A549 (cell line): ENCODE results near the gene D2HGDH. TPM values are rescaled to one million over a fixed set of nuclear protein-coding genes. Genes with fewer than 3 reads are reported as not detected.

Source experiments
- ATAC-seq, 2 experiments: fragments of 200-7000 bp in 1 of 2; fragments of >200 bp in 1 of 2; cut with Nextera tagmentation in 1 of 2; cut with Tn5 transposase in 1 of 2; 3 replicates each; pipeline versions ENCODE4 v1.8.0 to v1.9.1; 2018 to 2020; ENCODE audit warnings: mild to moderate bottlenecking in 1 of 2, moderate library complexity in 1 of 2
- CTCF ChIA-PET: fragments of 300-600 bp; sonication (Branson Sonifier 250); formaldehyde crosslinking; extraction: SDS; loops from one replicate; lab custom pipeline; 2021; ENCODE audit warnings: antibody characterized with exemption, inconsistent platforms; lab: Yijun Ruan, JAX
- POLR2A ChIA-PET: fragments of 350-600 bp; formaldehyde crosslinking; extraction: SDS; loops from one replicate; lab custom pipeline; 2021; ENCODE audit warnings: antibody characterized with exemption, inconsistent platforms; lab: Yijun Ruan, JAX
- DNase-seq, 2 experiments: peaks; one replicate each; pipeline versions ENCODE4 v3.0.0 to v3.0.0-alpha.2; 2011 to 2016; ENCODE audit warnings: low read depth in 1 of 2, low spot score in 1 of 2
- FAIRE-seq: peaks from 2 replicates; lab custom pipeline; 2011; peaks lifted over from hg19 to GRCh38; lab: Jason Lieb, UNC
- H3K27ac ChIP-seq, 2 experiments: fragments of >200 bp; sonication (Bioruptor Twin); formaldehyde crosslinking; 3 replicates each; pipeline ENCODE4 v1.5.1; 2016 to 2017
- H3K4me1 ChIP-seq: fragments of >200 bp; sonication (Bioruptor Twin); formaldehyde crosslinking; 3 replicates; pipeline ENCODE4 v1.6.1; 2016
- H3K4me2 ChIP-seq: fragments of >200 bp; sonication (Bioruptor Twin); formaldehyde crosslinking; 3 replicates; pipeline ENCODE4 v1.6.1; 2016
- H3K4me3 ChIP-seq: fragments of >200 bp; sonication (Bioruptor Twin); formaldehyde crosslinking; 3 replicates; pipeline ENCODE4 v1.5.1; 2016
- H3K9me3 ChIP-seq: fragments of >200 bp; sonication (Bioruptor Twin); formaldehyde crosslinking; 3 replicates; pipeline ENCODE4 v1.6.1; 2016
- CBX2 ChIP-seq: fragments of 200-600 bp; sonication (generic); IDR thresholded peaks from 2 replicates; pipeline ENCODE4 v1.6.1; 2016; ENCODE audit warnings: low read depth, mild to moderate bottlenecking, borderline replicate concordance
- CBX8 ChIP-seq: fragments of 200-600 bp; sonication (generic); IDR thresholded peaks from 2 replicates; pipeline ENCODE4 v1.6.1; 2016
- CHD2 ChIP-seq: fragments of 150-350 bp; IDR thresholded peaks from 2 replicates; pipeline ENCODE4 v1.6.1; 2014; ENCODE audit warnings: low read length; ENCODE audit not compliant: partially characterized antibody
- CHD4 ChIP-seq: fragments of 200-600 bp; sonication (generic); IDR thresholded peaks from 2 replicates; pipeline ENCODE4 v1.6.1; 2016; ENCODE audit warnings: antibody characterized with exemption, mild to moderate bottlenecking, borderline replicate concordance
- EHF ChIP-seq: fragments of 250-450 bp; sonication (Bioruptor Pico); IDR thresholded peaks from 2 replicates; pipeline ENCODE4 v1.5.0; 2020; ENCODE audit warnings: mild to moderate bottlenecking
- EHMT2 ChIP-seq: fragments of 200-600 bp; sonication (generic); IDR thresholded peaks from 2 replicates; pipeline ENCODE4 v1.6.1; 2016; ENCODE audit warnings: antibody characterized with exemption, low read depth, mild to moderate bottlenecking, moderate library complexity
- EP300 ChIP-seq, 2 experiments: fragments of >200 bp; sonication (Bioruptor Twin); formaldehyde crosslinking; IDR thresholded peaks; 2 replicates in 1 of 2; 3 replicates in 1 of 2; pipeline ENCODE4 v1.6.1; 2016 to 2017
- FOSB ChIP-seq: fragments of 250-450 bp; sonication (Bioruptor Pico); IDR thresholded peaks from 2 replicates; pipeline ENCODE4 v1.5.0; 2020; ENCODE audit warnings: mild to moderate bottlenecking, moderate library complexity
- FOXS1 ChIP-seq: fragments of 250-450 bp; sonication (Bioruptor Pico); IDR thresholded peaks from 2 replicates; pipeline ENCODE4 v1.5.0; 2020; ENCODE audit warnings: mild to moderate bottlenecking, moderate library complexity
- GATA3 ChIP-seq: IDR thresholded peaks from 2 replicates; pipeline ENCODE4 v1.6.1; 2012; ENCODE audit warnings: borderline replicate concordance
- HDAC2 ChIP-seq: fragments of 200-600 bp; sonication (generic); IDR thresholded peaks from 2 replicates; pipeline ENCODE4 v1.6.1; 2016
- HEYL ChIP-seq: fragments of 250-450 bp; sonication (Bioruptor Pico); IDR thresholded peaks from 2 replicates; pipeline ENCODE4 v1.8.0; 2021; ENCODE audit warnings: mild to moderate bottlenecking, moderate library complexity
- HOXB13 ChIP-seq: fragments of 250-450 bp; sonication (Bioruptor Pico); IDR thresholded peaks from 2 replicates; pipeline ENCODE4 v1.5.0; 2020; ENCODE audit warnings: low read depth, mild to moderate bottlenecking, moderate library complexity
- JUNB ChIP-seq: fragments of >200 bp; sonication (Bioruptor Twin); formaldehyde crosslinking; IDR thresholded peaks from 2 replicates; pipeline ENCODE4 v1.6.1; 2016
- KDM1A ChIP-seq: fragments of 200-600 bp; sonication (generic); IDR thresholded peaks from 2 replicates; pipeline ENCODE4 v1.6.1; 2016; ENCODE audit warnings: low read depth, mild to moderate bottlenecking
- MAZ ChIP-seq: fragments of 150-350 bp; IDR thresholded peaks from 2 replicates; pipeline ENCODE4 v1.6.1; 2014; ENCODE audit warnings: antibody characterized with exemption, low read depth, low read length, borderline replicate concordance
- POLR2A ChIP-seq: IDR thresholded peaks from 2 replicates; pipeline ENCODE4 v1.6.1; 2012; ENCODE audit warnings: mild to moderate bottlenecking, low read length
- POLR2AphosphoS2 ChIP-seq: conservative IDR thresholded peaks from 2 replicates; pipeline ENCODE4 v1.6.1; 2012; ENCODE audit warnings: low read length, improper control_type of control experiment, inconsistent platforms
- RARB ChIP-seq: fragments of 250-450 bp; sonication (Bioruptor Pico); IDR thresholded peaks from 2 replicates; pipeline ENCODE4 v1.8.0; 2021; ENCODE audit warnings: mild to moderate bottlenecking, moderate library complexity
- RCOR1 ChIP-seq: fragments of 150-350 bp; IDR thresholded peaks from 2 replicates; pipeline ENCODE4 v1.6.1; 2014; ENCODE audit warnings: antibody characterized with exemption, low read length, low read depth
- RNF2 ChIP-seq: fragments of 200-600 bp; sonication (generic); IDR thresholded peaks from 2 replicates; pipeline ENCODE4 v1.6.1; 2016; ENCODE audit warnings: low read depth, mild to moderate bottlenecking, antibody characterized with exemption, moderate library complexity, borderline replicate concordance
- TFCP2L1 ChIP-seq: fragments of 250-450 bp; sonication (Bioruptor Pico); IDR thresholded peaks from 2 replicates; pipeline ENCODE4 v1.5.0; 2021; ENCODE audit warnings: mild to moderate bottlenecking
- TP53 ChIP-seq: fragments of 250-450 bp; sonication (Bioruptor Pico); IDR thresholded peaks from 2 replicates; pipeline ENCODE4 v1.5.0; 2021; ENCODE audit warnings: mild to moderate bottlenecking, moderate library complexity
- ZFP36 ChIP-seq: fragments of 450-650 bp; IDR thresholded peaks from 2 replicates; pipeline ENCODE4 v1.6.1; 2014; ENCODE audit warnings: borderline replicate concordance; ENCODE audit not compliant: partially characterized antibody
- ZNF302 ChIP-seq: fragments of 250-450 bp; sonication (Bioruptor Pico); IDR thresholded peaks from 2 replicates; pipeline ENCODE4 v1.9.0; 2021; ENCODE audit warnings: inconsistent platforms, mild to moderate bottlenecking, moderate library complexity
- WGBS: methylation state at CpG from one replicate; pipeline ENCODE4 v1.1.6; 2017; ENCODE audit errors: missing lambda C conversion rate; 5-methylcytosine and 5-hydroxymethylcytosine counted together
- polyA plus RNA-seq, 4 experiments: library from polyadenylated mRNA; depleted of rRNA in 3 of 4; stranded (reverse); fragments of >200 nt; fragmentation: RNase III in 1 of 4; extraction: RNeasy Plus Mini Kit Qiagen cat#74134 plus additional on column Dnase treatment in 1 of 4; gene quantifications; 2 replicates in 3 of 4; 3 replicates in 1 of 4; pipeline ENCODE4 v1.2.3, GENCODE V29; 2011 to 2017
- TF ChIP-seq, protein P1 (sequence below): IDR thresholded peaks from 2 replicates; pipeline ENCODE4 v1.6.1; 2012
- TF ChIP-seq, protein P2 (sequence below): IDR thresholded peaks from 2 replicates; pipeline ENCODE4 v1.6.1; 2012
- TF ChIP-seq, protein P3 (sequence below): fragments of >200 bp; sonication (Bioruptor Twin); formaldehyde crosslinking; IDR thresholded peaks from 3 replicates; pipeline ENCODE4 v1.6.1; 2016
- TF ChIP-seq, protein P4 (sequence below): IDR thresholded peaks from 2 replicates; pipeline ENCODE4 v1.6.1; 2012; ENCODE audit warnings: low read depth, borderline replicate concordance

D2HGDH gene
- polyA plus RNA-seq, 2 of the 4 experiments (the other 2 are of a cell fraction) = 6.5 to 18.5 TPM

DNA sequence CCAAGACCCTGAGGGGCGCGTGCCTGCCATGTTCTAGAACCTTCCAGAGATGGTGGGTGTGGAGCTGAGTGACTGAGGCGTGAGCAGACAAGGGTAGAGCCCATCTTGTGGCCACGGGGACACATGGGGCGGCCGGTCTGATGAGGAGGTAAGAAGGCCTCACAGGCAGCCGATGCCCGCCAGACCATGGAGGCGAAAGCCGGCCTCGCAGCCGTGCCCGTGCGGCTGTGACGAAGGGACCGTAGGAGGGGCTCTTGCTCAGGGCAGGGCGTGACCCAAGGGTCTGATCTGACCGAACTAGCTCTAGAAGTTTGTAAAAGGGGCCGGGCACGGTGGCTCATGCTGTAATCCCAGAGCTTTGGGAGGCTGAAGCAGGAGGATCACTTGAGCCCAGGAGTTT is 19.6 kb downstream of the D2HGDH start:
- DNase-seq (no peak), FAIRE-seq (no peak), ATAC-seq (no peak)
- ChIA-PET CTCF (no interaction called here), POLR2A (no interaction called here)
- H3K9me3 ChIP-seq = no peaks in the 10 kb centered on the region
- WGBS = 92% methylated on average over 20 of the region's 20 CpGs
- no peak overlapping the region for H3K27ac ChIP-seq
- no peaks in the 10 kb centered on the region for H3K4me1 ChIP-seq
- TF ChIP-seq CBX8 = no peak
- no peak for TF ChIP-seq EHF (CRISPR knock-in tag)
- TF ChIP-seq EHMT2 = no peak
- TF ChIP-seq, protein P1, sequence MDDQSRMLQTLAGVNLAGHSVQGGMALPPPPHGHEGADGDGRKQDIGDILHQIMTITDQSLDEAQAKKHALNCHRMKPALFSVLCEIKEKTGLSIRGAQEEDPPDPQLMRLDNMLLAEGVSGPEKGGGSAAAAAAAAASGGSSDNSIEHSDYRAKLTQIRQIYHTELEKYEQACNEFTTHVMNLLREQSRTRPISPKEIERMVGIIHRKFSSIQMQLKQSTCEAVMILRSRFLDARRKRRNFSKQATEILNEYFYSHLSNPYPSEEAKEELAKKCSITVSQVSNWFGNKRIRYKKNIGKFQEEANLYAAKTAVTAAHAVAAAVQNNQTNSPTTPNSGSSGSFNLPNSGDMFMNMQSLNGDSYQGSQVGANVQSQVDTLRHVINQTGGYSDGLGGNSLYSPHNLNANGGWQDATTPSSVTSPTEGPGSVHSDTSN = no peak
- TF ChIP-seq HEYL = no peak
- TF ChIP-seq ZFP36 = no peak
- no peak for TF ChIP-seq GATA3
- TF ChIP-seq, protein P2, sequence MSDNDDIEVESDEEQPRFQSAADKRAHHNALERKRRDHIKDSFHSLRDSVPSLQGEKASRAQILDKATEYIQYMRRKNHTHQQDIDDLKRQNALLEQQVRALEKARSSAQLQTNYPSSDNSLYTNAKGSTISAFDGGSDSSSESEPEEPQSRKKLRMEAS = no peak
- TF ChIP-seq TP53 (CRISPR knock-in tag) = no peak
- TF ChIP-seq CHD2 = no peak
- no peak for TF ChIP-seq JUNB
- TF ChIP-seq KDM1A = no peak
- no peak for TF ChIP-seq CBX2
- TF ChIP-seq FOXS1 (CRISPR knock-in tag) = no peak
- no peak for TF ChIP-seq ZNF302
- H3K4me3 ChIP-seq = no peak overlapping the region
- H3K4me2 ChIP-seq = no peak overlapping the region

DNA sequence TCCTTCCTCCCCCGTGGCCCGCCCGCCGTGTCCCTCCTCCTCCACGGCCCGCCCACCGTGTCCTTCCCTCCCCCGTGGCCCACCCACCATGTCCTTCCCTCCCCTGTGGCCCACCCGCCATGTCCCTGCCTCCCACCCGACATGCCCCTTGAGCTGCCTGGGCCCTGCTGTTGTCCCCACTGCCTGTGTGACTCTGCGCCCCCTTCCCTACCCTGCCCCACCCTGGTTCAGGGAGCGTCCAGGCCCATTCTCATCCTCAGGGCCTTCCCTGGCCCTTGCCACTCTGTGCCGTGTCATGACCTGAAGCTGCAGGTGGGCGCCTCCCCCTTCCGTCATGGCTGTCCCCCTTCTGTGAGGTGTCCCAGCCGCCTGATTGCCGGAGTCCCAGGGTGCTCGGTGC is 20.7 kb downstream of the D2HGDH start:
- DNase-seq = no peak
- ChIA-PET CTCF (no interaction called here), POLR2A (no interaction called here)
- 96% methylated on average over 8 of the region's 18 CpGs for WGBS
- FAIRE-seq = no peak
- H3K27ac ChIP-seq = no peak overlapping the region
- no peak for TF ChIP-seq POLR2AphosphoS2
- no peak for TF ChIP-seq RARB (CRISPR knock-in tag)
- no peak for TF ChIP-seq TFCP2L1 (CRISPR knock-in tag)
- no peak for TF ChIP-seq CBX2
- no peak for TF ChIP-seq POLR2A
- TF ChIP-seq, protein P3, sequence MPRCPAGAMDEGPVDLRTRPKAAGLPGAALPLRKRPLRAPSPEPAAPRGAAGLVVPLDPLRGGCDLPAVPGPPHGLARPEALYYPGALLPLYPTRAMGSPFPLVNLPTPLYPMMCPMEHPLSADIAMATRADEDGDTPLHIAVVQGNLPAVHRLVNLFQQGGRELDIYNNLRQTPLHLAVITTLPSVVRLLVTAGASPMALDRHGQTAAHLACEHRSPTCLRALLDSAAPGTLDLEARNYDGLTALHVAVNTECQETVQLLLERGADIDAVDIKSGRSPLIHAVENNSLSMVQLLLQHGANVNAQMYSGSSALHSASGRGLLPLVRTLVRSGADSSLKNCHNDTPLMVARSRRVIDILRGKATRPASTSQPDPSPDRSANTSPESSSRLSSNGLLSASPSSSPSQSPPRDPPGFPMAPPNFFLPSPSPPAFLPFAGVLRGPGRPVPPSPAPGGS = no peak
- no peak for TF ChIP-seq CHD4
- no peak for TF ChIP-seq RCOR1
- no peak for TF ChIP-seq HOXB13
- no peak for TF ChIP-seq RNF2
- TF ChIP-seq HDAC2 = no peak
- no peak for TF ChIP-seq MAZ
- TF ChIP-seq, protein P4, sequence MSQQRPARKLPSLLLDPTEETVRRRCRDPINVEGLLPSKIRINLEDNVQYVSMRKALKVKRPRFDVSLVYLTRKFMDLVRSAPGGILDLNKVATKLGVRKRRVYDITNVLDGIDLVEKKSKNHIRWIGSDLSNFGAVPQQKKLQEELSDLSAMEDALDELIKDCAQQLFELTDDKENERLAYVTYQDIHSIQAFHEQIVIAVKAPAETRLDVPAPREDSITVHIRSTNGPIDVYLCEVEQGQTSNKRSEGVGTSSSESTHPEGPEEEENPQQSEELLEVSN = no peak
- no peak for TF ChIP-seq FOSB (CRISPR knock-in tag)
- TF ChIP-seq EP300 (IDR thresholded peaks at IDR 0.05) = no peak
- H3K4me2 ChIP-seq = no peak overlapping the region
- H3K4me3 ChIP-seq = no peak overlapping the region
- ATAC-seq = no peak
- H3K9me3 ChIP-seq = no peaks in the 10 kb centered on the region
- no peaks in the 10 kb centered on the region for H3K4me1 ChIP-seq
